Stromal cell of bone marrow (primary cell): ENCODE results near the gene DOLPP1.

ENCODE experiments used
- DNase-seq: peaks from one replicate; pipeline ENCODE4 v3.0.0-alpha.2; 2012; ENCODE audit warnings: low read depth

Gene DOLPP1

GRCh38 chr9:129064499-129064908, 16.4 kb upstream of the DOLPP1 start:
- no peak for DNase-seq

- DNase-seq: no peak
These were observed 12.8 kb upstream of the DOLPP1 start for GRCh38 chr9:129068110-129068509.

GRCh38 chr9:129068990-129069861, 11.7 kb upstream of the DOLPP1 start:
- no peak for DNase-seq

- DNase-seq: no peak
These were observed 10.9 kb upstream of the DOLPP1 start for GRCh38 chr9:129069862-129070641.

DNA sequence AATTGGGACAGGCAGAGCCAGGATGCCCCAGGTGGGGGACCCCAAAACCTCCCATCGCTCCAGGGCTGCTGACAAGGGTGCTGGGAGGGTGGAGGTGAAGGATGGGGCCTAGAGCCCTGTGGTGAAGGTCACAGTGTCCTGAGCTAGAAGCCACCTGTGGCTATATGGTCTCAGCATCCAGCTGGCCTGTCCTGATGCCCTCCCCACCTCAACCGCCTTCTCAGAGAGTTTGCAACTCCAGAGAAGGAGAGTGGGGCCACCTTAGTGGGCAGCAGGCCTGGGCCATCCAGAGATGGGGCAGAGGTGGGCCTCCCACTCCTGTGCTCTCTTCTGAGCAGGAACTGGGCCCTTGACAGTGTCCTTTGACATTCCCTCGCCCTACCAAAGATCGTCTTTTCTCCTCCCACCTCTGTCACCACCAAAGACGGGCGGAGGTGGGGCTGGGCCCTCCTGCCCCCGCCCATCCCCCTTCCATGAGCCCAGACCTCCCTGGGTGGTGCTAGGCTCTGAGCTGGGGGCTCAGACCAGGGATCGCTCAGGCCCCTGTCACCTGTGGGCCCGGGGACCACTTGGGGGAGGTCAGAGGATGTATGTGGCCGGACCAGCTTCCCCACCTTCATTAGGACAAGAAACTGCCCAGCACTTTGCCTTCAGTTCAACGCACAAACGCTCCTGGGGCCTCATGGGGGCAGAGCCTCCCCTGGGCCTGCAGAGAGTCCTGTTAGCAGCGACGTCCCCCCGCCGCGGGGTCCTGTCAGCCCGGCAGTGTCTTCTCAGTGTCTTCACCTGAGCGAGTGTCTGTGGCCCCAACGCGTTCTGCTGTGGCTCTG, 10.0 kb upstream of the DOLPP1 start:
- DNase-seq: no peak

- DNase-seq: no peak
These were observed 9.3 kb upstream of the DOLPP1 start for GRCh38 chr9:129071526-129072126.

DNA sequence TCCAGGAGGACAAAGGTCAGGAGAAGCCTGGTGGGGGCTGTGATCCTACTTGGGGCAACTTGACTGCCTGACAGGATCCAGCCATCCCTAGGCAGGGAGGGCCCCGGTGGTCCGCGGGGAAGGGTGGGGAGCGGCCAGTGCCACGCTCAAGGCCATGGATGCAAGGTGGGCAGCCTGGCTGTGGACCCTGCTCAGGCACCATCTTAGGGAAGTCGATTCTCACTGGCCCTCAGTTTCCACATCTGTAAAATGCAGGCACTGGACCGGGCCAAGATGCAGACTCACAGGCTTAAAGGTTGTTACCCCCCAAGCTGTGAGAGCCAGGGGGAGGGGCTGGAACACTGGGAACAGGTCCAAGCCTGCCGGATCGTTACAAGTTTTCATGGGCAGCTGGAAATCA, 8.7 kb upstream of the DOLPP1 start:
- no peak for DNase-seq

DNA sequence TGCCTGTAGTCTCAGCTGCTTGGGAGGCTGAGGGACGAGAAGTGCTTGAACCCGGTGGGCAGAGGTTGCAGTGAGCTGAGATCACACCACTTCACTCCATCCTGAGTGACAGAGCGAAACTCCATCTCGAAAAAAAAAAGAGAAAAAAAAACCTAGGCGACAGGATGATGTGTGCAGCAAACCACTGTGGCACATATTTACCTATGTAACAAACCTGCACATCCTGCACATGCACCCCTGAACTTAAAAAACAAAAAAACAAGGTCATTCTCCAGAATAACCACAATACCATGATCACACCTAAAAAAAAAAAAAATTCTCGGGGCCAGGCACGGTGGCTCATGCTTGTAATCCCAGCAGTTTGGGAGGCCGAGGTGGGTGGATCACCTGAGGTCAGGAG, 7.5 kb upstream of the DOLPP1 start:
- no peak for DNase-seq

- no peak for DNase-seq
These were observed 6.8 kb upstream of the DOLPP1 start for GRCh38 chr9:129074106-129074505.

GRCh38 chr9:129075996-129076639, 4.8 kb upstream of the DOLPP1 start:
- no peak for DNase-seq

GRCh38 chr9:129076640-129077037, 4.3 kb upstream of the DOLPP1 start:
- DNase-seq: no peak

- no peak for DNase-seq
These were observed 3.7 kb upstream of the DOLPP1 start for GRCh38 chr9:129077236-129077635.

DNA sequence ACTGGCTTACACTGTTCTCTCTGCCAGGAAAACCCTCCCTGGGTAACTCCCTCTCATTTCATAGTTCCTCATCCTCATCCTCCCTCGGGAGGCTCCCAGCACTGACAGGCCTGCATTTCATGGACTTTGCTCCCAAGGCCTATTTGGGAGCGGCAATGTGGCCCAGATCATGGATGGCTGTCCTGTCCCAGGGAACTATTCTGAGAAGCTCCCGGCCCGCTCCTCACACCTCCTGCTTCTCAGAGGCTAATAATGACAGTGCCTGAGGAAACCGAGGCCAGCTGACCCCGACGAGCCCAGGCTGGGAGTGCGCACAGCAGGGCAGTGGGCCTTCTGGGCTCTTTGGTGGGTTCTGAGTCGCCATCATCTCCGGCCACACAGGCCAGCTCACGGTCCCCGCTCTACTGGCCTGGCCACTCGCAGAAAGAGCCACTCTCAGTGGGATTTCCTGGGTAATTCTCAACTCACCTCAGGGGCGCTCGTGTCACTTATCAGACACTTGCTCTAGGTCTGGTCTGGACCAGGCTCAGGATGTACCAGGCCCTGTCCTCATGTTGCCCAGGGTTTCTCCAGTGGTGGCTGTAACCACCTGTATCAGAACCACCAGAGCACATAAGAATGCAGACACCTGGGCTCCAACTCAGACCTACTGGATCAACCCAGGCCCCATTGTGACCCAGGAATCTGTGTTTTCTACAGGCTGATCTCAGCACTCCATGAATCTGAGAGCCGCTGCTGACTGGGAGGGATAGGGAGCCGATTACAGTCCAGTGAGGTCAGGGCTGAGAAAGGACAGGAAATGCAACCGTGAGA, 2.0 kb upstream of the DOLPP1 start:
- DNase-seq: no peak

DNA sequence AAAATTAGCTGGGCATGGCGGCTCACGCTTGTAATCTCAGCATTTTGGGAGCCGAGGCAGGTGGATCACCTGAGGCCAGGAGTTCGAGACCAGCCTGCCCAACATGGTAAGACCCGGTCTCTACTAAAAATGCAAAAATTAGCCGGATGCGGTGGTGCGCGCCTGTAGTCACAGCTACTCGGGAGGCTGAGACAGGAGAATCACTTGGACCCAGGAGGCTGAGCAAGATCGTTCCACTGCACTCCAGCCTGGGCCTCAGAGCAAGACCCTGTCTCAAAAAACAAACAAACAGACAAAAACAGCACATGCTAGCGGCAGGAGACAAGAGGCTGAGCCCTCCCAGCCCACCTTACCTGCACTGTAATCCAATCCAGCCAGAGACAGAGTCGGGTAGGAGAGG, 1.1 kb upstream of the DOLPP1 start:
- no peak for DNase-seq

DNA sequence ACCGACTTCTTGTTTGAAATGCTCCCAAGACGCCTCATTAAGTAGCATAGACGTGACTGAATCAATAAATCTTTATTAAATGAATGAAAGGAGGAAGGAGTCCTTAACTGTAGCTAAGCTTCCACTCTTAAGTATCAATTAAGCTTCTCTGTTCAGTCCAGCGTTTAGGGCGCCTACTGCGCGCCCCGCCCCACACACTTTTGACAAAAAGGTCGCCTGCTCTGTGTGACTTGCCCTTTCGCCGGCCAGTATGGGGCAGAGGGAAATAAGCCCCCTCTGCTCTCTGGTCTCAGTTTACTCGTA, 662 bp upstream of the DOLPP1 start:
- no peak for DNase-seq

DNA sequence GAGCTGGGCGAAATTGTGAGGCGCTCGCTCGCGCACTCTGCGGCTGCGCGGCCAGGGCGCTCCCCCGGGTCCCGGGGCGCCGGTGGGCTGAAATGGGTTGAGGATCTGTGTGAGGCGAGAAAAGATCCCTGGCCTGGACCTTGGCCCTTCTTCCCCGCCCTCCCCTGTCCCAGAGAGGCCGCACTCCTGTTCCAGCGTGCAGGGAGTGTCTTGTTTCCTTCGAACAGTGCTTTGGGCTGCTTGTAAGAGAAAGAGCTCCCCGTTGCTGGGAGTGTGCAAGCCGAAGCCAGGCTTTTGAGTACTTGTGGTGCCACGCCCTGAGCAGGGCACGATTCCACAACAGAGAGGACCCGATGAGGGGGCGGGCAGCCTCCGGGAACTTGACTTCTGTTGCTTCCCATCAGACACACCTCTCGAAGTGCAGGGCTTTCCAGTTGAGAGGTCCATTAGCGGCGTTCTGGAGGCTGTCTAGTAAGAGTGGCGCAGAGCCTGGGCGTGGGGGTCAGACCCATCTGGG, 535 bp downstream of the DOLPP1 start:
- no peak for DNase-seq

DNA sequence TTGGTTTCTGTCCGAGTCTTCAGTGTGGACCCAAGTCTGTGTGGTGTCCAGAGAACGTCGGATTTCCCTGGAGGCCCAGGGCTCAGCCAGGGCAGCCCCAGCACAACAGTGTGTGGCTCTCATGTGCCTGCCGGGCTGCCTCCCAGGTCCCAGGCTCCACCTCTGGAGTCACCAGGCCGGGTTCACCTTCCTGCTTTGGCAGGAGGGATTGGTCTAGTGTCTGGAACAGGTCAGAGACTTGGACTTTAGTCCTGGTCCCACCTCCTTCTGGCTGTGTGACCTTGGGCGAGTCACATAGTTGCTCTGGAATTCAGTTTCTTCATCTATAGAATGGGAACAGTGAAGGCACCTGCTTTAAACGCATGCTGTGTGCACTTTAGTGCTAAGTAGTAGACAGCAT, 3.2 kb downstream of the DOLPP1 start:
- DNase-seq: no peak

DNA sequence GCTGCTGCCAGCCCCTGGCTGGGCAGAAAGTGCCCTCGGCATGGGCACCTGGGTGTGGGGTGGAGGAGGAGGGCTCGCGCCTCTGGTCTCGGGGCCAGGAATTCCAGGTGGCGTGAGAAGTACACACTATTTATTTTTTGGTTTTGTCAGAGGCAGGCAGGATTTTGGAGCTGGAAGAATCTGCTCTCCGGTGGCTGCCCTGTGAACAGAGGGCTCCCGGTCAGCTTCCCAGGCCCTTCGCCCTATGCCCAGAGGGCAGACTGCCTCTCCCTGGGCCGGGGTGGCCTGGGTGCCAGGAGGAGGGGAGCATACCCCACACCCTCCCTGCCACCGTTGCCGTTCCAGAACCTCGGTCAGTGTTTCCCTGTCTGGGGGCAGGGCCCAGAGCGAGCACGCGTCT, 8.3 kb downstream of the DOLPP1 start:
- DNase-seq: no peak

DNA sequence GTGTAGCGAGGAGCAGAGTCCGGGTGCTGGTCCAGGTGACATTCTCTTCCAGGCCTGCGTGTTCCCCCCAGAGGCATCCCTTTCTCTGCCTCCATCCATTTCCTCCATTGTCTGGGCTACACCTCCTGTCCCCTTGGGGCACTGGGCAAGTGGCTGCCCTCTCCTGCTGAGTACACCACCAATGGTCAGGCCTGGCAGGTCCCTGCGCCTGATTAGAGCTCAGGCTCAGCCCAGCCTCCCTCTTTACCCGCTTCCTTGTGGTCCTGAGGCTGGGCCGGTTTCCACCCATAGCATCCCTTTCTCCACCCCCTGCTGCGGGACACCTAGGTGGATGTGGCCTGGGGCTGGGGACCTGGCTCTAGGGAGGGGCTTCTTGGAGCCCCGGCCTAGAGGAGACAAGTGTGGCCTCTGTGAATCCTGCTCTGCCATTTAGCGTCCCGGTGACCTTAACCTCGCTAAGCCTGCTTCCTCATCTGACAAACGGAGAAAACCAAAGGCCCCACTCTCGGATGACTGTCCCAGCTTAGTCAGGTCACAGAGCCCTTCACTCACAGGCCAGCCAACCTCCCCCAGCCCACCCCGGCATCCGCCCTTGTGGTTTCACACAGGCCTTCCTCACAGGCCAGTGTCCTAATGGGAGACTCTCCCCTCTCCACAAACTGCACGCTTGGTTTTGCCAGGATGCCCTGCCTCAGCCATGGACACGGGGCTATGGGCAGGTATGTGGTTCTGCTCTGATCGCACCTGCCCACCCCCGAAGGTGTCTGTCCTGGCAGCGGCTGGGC, 12.9 kb downstream of the DOLPP1 start:
- no peak for DNase-seq
